GM23338 (cell line): ENCODE data around the gene PLA1A. TPM values are rescaled to one million over a fixed set of nuclear protein-coding genes. Genes with fewer than 3 reads are reported as not detected.

Experiments
- ATAC-seq: fragments of 200-7000 bp; cut with Tn5 transposase; 3 replicates; pipeline ENCODE4 v1.9.1; 2020
- DNase-seq: peaks from one replicate; pipeline ENCODE4 v3.0.0-alpha.2; 2015; ENCODE audit warnings: low spot score
- H2AFZ ChIP-seq: fragments of 200-600 bp; sonication (generic); 2 replicates; pipeline ENCODE4 v1.8.0; 2016; ENCODE audit warnings: antibody characterized with exemption, mild to moderate bottlenecking, moderate library complexity
- H3F3A ChIP-seq: fragments of 200-600 bp; sonication (generic); replicated peaks from 2 replicates; pipeline ENCODE4 v1.8.0; 2017; ENCODE audit warnings: antibody characterized with exemption, mixed run types, low read depth
- H3K27ac ChIP-seq: fragments of 200-600 bp; sonication (generic); 2 replicates; pipeline ENCODE4 v1.6.1; 2016; ENCODE audit warnings: low read depth
- H3K27me3 ChIP-seq: fragments of 200-600 bp; sonication (generic); 2 replicates; pipeline ENCODE4 v1.8.0; 2016; ENCODE audit warnings: mild to moderate bottlenecking, mixed run types, moderate library complexity; ENCODE audit not compliant: insufficient read depth
- H3K36me3 ChIP-seq: fragments of 200-600 bp; sonication (generic); 2 replicates; pipeline ENCODE4 v1.8.0; 2016; ENCODE audit warnings: mild to moderate bottlenecking; ENCODE audit not compliant: insufficient read depth
- H3K4me1 ChIP-seq: fragments of 200-600 bp; sonication (generic); 2 replicates; pipeline ENCODE4 v1.8.0; 2016; ENCODE audit warnings: mild to moderate bottlenecking, moderate library complexity; ENCODE audit not compliant: insufficient read depth
- H3K4me2 ChIP-seq: fragments of 200-600 bp; sonication (generic); 2 replicates; pipeline ENCODE4 v1.7.1; 2017; ENCODE audit warnings: mixed run types
- H3K4me3 ChIP-seq: fragments of 200-600 bp; sonication (generic); 2 replicates; pipeline ENCODE4 v1.6.1; 2016; ENCODE audit warnings: mixed run types
- H3K79me2 ChIP-seq: fragments of 200-600 bp; sonication (generic); replicated peaks from 2 replicates; pipeline ENCODE4 v1.8.0; 2017; ENCODE audit warnings: mild to moderate bottlenecking; ENCODE audit not compliant: insufficient read depth
- H3K9me2 ChIP-seq: fragments of 200-600 bp; sonication (generic); 2 replicates; pipeline ENCODE4 v1.8.0; 2017; ENCODE audit not compliant: insufficient read depth
- H4K20me1 ChIP-seq: fragments of 200-600 bp; sonication (generic); replicated peaks from 2 replicates; pipeline ENCODE4 v1.8.0; 2017; ENCODE audit warnings: mild to moderate bottlenecking; ENCODE audit not compliant: insufficient read depth
- H3K27ac Mint-ChIP-seq: 2 replicates; pipeline ENCODE4 v1.8.0; 2020; ENCODE audit warnings: inconsistent platforms, mild to moderate bottlenecking, moderate library complexity, mixed read lengths
- H3K27me3 Mint-ChIP-seq: 3 replicates; pipeline ENCODE4 v1.8.0; 2022; ENCODE audit warnings: low read depth, mild to moderate bottlenecking, moderate library complexity, mixed read lengths, inconsistent platforms; ENCODE audit not compliant: insufficient read depth, poor library complexity
- H3K36me3 Mint-ChIP-seq: 3 replicates; pipeline ENCODE4 v1.8.0; 2021; ENCODE audit warnings: low read depth, mild to moderate bottlenecking, inconsistent platforms, moderate library complexity, mixed read lengths
- H3K4me1 Mint-ChIP-seq: 3 replicates; pipeline ENCODE4 v1.8.0; 2020; ENCODE audit warnings: mild to moderate bottlenecking, inconsistent platforms, mixed read lengths
- H3K4me3 Mint-ChIP-seq: 3 replicates; pipeline ENCODE4 v1.8.0; 2021; ENCODE audit warnings: moderate library complexity, mild to moderate bottlenecking, inconsistent platforms, mixed read lengths
- H3K9me3 Mint-ChIP-seq: 3 replicates; pipeline ENCODE4 v1.8.0; 2020; ENCODE audit warnings: moderate library complexity, mild to moderate bottlenecking, inconsistent platforms, mixed read lengths
- CREB1 ChIP-seq: fragments of 250-450 bp; sonication (Bioruptor Pico); IDR thresholded peaks from 2 replicates; pipeline ENCODE4 v1.5.0; 2020; ENCODE audit warnings: low read depth, mild to moderate bottlenecking, moderate library complexity
- JUNB ChIP-seq: IDR thresholded peaks from one replicate; pipeline ENCODE4 v1.6.1; 2016; ENCODE audit warnings: antibody characterized with exemption; ENCODE audit not compliant: unreplicated experiment
- NANOG ChIP-seq: IDR thresholded peaks from 2 replicates; pipeline ENCODE4 v1.6.1; 2016; ENCODE audit warnings: antibody characterized with exemption, borderline replicate concordance
- POLR2AphosphoS5 ChIP-seq: IDR thresholded peaks from 2 replicates; pipeline ENCODE4 v1.6.1; 2016; ENCODE audit warnings: antibody characterized with exemption, low read depth
- STAT1 ChIP-seq: IDR thresholded peaks from one replicate; pipeline ENCODE4 v1.6.1; 2016; ENCODE audit warnings: antibody characterized with exemption; ENCODE audit not compliant: unreplicated experiment
- ZNF114 ChIP-seq: fragments of 250-450 bp; sonication (Bioruptor Pico); IDR thresholded peaks from 2 replicates; pipeline ENCODE4 v1.5.0; 2020; ENCODE audit warnings: mild to moderate bottlenecking, moderate library complexity
- polyA plus RNA-seq: library from polyadenylated mRNA; unstranded; fragments of >200 nt; fragmentation: Nextera tagmentation; extraction: Ambion mirVana; gene quantifications from 2 replicates; pipeline ENCODE4 v1.2.1, GENCODE V29; 2016
- total RNA-seq: library from RNA; depleted of rRNA; stranded (reverse); fragments of >200 nt; shearing (Covaris generic); gene quantifications from 2 replicates; pipeline ENCODE4 v1.2.3, GENCODE V29; 2014
- TF ChIP-seq, protein P1 (sequence below), 2 experiments: fragments of 200-600 bp in 1 of 2; sonication (generic) in 1 of 2; conservative IDR thresholded peaks; 2 replicates each; pipeline versions ENCODE4 v1.5.1 to v1.6.1; 2016 to 2017; ENCODE audit warnings: antibody characterized with exemption in 2 of 2, low read depth in 2 of 2, mild to moderate bottlenecking in 2 of 2, moderate library complexity in 1 of 2
- TF ChIP-seq, protein P2 (sequence below): fragments of 250-450 bp; sonication (Bioruptor Pico); IDR thresholded peaks from 2 replicates; pipeline ENCODE4 v1.5.0; 2020; ENCODE audit warnings: mild to moderate bottlenecking, moderate library complexity
- TF ChIP-seq, protein P3 (sequence below): IDR thresholded peaks from one replicate; pipeline ENCODE4 v1.6.1; 2018; ENCODE audit warnings: antibody characterized with exemption; ENCODE audit not compliant: unreplicated experiment

The PLA1A gene
- total and polyA plus RNA-seq, 2 experiments from 2014 or later, result not detected

DNA sequence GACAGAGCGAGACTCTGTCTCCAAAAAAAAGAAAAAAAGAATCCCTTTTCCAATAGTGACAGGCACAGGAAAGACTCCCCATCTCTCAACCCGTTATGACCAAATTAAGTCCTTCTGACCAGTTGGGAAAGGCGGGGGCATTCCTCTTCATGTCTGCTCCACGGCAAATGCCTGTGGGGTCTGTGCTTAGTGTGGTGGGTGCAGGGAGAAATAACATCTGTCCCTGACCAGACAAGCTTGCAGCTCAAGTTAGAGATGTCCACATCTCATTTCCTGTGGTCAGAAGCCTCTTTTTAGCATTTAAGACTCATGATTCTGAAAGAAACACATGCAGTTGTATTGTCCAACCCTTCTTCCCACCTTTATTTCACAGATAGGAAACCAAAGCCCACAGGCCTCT is 16.2 kb downstream of the PLA1A start:
- H3K79me2 ChIP-seq, result no peaks in the 10 kb centered on the region
- DNase-seq (no peak), ATAC-seq (no peak)
- H3K27me3 Mint-ChIP-seq, result no peaks in the 10 kb centered on the region
- no peaks in the 10 kb centered on the region for H3K27me3 ChIP-seq
- TF ChIP-seq, protein P1, sequence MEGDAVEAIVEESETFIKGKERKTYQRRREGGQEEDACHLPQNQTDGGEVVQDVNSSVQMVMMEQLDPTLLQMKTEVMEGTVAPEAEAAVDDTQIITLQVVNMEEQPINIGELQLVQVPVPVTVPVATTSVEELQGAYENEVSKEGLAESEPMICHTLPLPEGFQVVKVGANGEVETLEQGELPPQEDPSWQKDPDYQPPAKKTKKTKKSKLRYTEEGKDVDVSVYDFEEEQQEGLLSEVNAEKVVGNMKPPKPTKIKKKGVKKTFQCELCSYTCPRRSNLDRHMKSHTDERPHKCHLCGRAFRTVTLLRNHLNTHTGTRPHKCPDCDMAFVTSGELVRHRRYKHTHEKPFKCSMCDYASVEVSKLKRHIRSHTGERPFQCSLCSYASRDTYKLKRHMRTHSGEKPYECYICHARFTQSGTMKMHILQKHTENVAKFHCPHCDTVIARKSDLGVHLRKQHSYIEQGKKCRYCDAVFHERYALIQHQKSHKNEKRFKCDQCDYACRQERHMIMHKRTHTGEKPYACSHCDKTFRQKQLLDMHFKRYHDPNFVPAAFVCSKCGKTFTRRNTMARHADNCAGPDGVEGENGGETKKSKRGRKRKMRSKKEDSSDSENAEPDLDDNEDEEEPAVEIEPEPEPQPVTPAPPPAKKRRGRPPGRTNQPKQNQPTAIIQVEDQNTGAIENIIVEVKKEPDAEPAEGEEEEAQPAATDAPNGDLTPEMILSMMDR (conservative IDR thresholded peaks at IDR 0.05; ENCODE audit: low read depth in 2 of 2), result no peak
- no peak for TF ChIP-seq POLR2AphosphoS5
- no peak for TF ChIP-seq NANOG
- TF ChIP-seq STAT1, result no peak
- TF ChIP-seq JUNB, result no peak
- no peaks in the 10 kb centered on the region for H3K36me3 Mint-ChIP-seq
- H3K9me3 Mint-ChIP-seq, result no peaks in the 10 kb centered on the region
- H3K4me1 ChIP-seq, result no peaks in the 10 kb centered on the region
- H3K27ac Mint-ChIP-seq, result no peak overlapping the region
- no peak overlapping the region for H2AFZ ChIP-seq
- H3K4me1 Mint-ChIP-seq, result peaks cover 2% of the 10 kb centered on the region; the same call in 1 of the 3 replicates
- no peaks in the 10 kb centered on the region for H3K9me2 ChIP-seq
- no peak overlapping the region for H3K4me3 ChIP-seq
- H3K4me2 ChIP-seq, result no peak overlapping the region
- H3K4me3 Mint-ChIP-seq, result no peak overlapping the region
- H3K27ac ChIP-seq, result no peak overlapping the region
- no peaks in the 10 kb centered on the region for H3F3A ChIP-seq
- H3K36me3 ChIP-seq, result no peaks in the 10 kb centered on the region
- no peaks in the 10 kb centered on the region for H4K20me1 ChIP-seq

DNA sequence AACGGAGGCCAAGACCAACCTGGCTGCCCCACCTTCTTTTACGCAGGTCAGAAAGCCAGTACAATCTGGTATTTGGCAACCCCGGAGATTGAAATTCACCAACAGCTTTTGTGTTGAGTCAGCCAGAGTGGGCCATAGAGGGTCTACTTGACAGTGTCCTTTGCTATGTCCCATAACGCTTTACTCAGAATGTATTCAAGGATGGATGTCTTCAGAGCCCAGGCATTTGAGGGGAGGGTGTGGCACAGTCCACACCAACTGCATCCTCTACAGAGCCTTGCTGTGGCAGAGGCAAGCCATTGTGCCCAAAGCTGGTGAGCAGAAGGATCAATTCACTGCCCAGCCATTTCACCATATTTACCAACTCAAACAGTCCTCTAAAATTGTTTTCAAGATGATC is 18.4 kb downstream of the PLA1A start:
- Mint-ChIP-seq H3K27ac (no peak overlapping the region), H3K27me3 (no peaks in the 10 kb centered on the region), H3K4me1 (no peaks in the 10 kb centered on the region), H3K36me3 (no peaks in the 10 kb centered on the region), H3K4me3 (no peak overlapping the region), H3K9me3 (no peaks in the 10 kb centered on the region)
- H4K20me1 ChIP-seq, result no peaks in the 10 kb centered on the region
- no peaks in the 10 kb centered on the region for H3K4me1 ChIP-seq
- no peaks in the 10 kb centered on the region for H3K27me3 ChIP-seq
- peak overlapping the region; percentile 85; the same call in 1 of the 2 replicates for H2AFZ ChIP-seq
- DNase-seq, result no peak
- H3K36me3 ChIP-seq, result no peaks in the 10 kb centered on the region
- H3K4me3 ChIP-seq, result no peak overlapping the region
- H3K27ac ChIP-seq, result no peak overlapping the region
- no peaks in the 10 kb centered on the region for H3K79me2 ChIP-seq
- ATAC-seq, result no peak
- H3K4me2 ChIP-seq, result no peak overlapping the region
- H3F3A ChIP-seq, result no peaks in the 10 kb centered on the region
- no peaks in the 10 kb centered on the region for H3K9me2 ChIP-seq
- TF ChIP-seq, protein P2, sequence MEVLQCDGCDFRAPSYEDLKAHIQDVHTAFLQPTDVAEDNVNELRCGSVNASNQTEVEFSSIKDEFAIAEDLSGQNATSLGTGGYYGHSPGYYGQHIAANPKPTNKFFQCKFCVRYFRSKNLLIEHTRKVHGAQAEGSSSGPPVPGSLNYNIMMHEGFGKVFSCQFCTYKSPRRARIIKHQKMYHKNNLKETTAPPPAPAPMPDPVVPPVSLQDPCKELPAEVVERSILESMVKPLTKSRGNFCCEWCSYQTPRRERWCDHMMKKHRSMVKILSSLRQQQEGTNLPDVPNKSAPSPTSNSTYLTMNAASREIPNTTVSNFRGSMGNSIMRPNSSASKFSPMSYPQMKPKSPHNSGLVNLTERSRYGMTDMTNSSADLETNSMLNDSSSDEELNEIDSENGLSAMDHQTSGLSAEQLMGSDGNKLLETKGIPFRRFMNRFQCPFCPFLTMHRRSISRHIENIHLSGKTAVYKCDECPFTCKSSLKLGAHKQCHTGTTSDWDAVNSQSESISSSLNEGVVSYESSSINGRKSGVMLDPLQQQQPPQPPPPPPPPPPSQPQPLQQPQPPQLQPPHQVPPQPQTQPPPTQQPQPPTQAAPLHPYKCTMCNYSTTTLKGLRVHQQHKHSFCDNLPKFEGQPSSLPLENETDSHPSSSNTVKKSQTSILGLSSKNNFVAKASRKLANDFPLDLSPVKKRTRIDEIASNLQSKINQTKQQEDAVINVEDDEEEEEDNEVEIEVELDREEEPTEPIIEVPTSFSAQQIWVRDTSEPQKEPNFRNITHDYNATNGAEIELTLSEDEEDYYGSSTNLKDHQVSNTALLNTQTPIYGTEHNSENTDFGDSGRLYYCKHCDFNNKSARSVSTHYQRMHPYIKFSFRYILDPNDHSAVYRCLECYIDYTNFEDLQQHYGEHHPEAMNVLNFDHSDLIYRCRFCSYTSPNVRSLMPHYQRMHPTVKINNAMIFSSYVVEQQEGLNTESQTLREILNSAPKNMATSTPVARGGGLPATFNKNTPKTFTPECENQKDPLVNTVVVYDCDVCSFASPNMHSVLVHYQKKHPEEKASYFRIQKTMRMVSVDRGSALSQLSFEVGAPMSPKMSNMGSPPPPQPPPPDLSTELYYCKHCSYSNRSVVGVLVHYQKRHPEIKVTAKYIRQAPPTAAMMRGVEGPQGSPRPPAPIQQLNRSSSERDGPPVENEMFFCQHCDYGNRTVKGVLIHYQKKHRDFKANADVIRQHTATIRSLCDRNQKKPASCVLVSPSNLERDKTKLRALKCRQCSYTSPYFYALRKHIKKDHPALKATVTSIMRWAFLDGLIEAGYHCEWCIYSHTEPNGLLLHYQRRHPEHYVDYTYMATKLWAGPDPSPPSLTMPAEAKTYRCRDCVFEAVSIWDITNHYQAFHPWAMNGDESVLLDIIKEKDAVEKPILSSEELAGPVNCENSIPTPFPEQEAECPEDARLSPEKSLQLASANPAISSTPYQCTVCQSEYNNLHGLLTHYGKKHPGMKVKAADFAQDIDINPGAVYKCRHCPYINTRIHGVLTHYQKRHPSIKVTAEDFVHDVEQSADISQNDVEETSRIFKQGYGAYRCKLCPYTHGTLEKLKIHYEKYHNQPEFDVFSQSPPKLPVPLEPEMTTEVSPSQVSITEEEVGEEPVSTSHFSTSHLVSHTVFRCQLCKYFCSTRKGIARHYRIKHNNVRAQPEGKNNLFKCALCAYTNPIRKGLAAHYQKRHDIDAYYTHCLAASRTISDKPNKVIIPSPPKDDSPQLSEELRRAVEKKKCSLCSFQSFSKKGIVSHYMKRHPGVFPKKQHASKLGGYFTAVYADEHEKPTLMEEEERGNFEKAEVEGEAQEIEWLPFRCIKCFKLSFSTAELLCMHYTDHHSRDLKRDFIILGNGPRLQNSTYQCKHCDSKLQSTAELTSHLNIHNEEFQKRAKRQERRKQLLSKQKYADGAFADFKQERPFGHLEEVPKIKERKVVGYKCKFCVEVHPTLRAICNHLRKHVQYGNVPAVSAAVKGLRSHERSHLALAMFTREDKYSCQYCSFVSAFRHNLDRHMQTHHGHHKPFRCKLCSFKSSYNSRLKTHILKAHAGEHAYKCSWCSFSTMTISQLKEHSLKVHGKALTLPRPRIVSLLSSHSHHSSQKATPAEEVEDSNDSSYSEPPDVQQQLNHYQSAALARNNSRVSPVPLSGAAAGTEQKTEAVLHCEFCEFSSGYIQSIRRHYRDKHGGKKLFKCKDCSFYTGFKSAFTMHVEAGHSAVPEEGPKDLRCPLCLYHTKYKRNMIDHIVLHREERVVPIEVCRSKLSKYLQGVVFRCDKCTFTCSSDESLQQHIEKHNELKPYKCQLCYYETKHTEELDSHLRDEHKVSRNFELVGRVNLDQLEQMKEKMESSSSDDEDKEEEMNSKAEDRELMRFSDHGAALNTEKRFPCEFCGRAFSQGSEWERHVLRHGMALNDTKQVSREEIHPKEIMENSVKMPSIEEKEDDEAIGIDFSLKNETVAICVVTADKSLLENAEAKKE (CRISPR knock-in tag), result no peak
- TF ChIP-seq, protein P1 (conservative IDR thresholded peaks at IDR 0.05; ENCODE audit: low read depth in 2 of 2), result no peak
- TF ChIP-seq CREB1 (CRISPR knock-in tag), result no peak
- TF ChIP-seq, protein P3, sequence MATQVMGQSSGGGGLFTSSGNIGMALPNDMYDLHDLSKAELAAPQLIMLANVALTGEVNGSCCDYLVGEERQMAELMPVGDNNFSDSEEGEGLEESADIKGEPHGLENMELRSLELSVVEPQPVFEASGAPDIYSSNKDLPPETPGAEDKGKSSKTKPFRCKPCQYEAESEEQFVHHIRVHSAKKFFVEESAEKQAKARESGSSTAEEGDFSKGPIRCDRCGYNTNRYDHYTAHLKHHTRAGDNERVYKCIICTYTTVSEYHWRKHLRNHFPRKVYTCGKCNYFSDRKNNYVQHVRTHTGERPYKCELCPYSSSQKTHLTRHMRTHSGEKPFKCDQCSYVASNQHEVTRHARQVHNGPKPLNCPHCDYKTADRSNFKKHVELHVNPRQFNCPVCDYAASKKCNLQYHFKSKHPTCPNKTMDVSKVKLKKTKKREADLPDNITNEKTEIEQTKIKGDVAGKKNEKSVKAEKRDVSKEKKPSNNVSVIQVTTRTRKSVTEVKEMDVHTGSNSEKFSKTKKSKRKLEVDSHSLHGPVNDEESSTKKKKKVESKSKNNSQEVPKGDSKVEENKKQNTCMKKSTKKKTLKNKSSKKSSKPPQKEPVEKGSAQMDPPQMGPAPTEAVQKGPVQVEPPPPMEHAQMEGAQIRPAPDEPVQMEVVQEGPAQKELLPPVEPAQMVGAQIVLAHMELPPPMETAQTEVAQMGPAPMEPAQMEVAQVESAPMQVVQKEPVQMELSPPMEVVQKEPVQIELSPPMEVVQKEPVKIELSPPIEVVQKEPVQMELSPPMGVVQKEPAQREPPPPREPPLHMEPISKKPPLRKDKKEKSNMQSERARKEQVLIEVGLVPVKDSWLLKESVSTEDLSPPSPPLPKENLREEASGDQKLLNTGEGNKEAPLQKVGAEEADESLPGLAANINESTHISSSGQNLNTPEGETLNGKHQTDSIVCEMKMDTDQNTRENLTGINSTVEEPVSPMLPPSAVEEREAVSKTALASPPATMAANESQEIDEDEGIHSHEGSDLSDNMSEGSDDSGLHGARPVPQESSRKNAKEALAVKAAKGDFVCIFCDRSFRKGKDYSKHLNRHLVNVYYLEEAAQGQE, result no peak
- TF ChIP-seq ZNF114 (CRISPR knock-in tag), result no peak
